ENCODE data around the gene OSBPL3.

Gene OSBPL3

GRCh38 chr7:24831240-24831639 lies 148.7 kb downstream of the OSBPL3 start:
- no peak for DNase-seq
- Histone ChIP-seq H3K9me3 (ENCODE audit: severe bottlenecking) (no peaks in the 10 kb centered on the region), H3K4me3 (ENCODE audit: low read depth, low read length) (no peak overlapping the region), H3K27me3 (ENCODE audit: insufficient read depth, low read depth, severe bottlenecking) (no peaks in the 10 kb centered on the region), H3K27ac (no peak overlapping the region), H3K36me3 (peaks cover 22% of the 10 kb centered on the region)
- no peak for TF ChIP-seq CTCF (IDR thresholded peaks at IDR 0.05; ENCODE audit: low read depth, low read length)

GRCh38 chr7:24830440-24831050 lies 149.4 kb downstream of the OSBPL3 start:
- H3K4me3 ChIP-seq (ENCODE audit: low read depth, low read length) = no peak overlapping the region
- no peaks in the 10 kb centered on the region for H3K9me3 ChIP-seq (ENCODE audit: severe bottlenecking)
- no peak overlapping the region for H3K27ac ChIP-seq
- H3K36me3 ChIP-seq = peaks cover 22% of the 10 kb centered on the region
- H3K27me3 ChIP-seq (ENCODE audit: insufficient read depth, low read depth, severe bottlenecking) = no peaks in the 10 kb centered on the region
- no peak for DNase-seq
- no peak for TF ChIP-seq CTCF (IDR thresholded peaks at IDR 0.05; ENCODE audit: low read depth, low read length)

GRCh38 chr7:24829787-24830186 lies 150.2 kb downstream of the OSBPL3 start:
- H3K27ac ChIP-seq = no peak overlapping the region
- TF ChIP-seq CTCF (IDR thresholded peaks at IDR 0.05; ENCODE audit: low read depth, low read length) = no peak
- no peak overlapping the region for H3K4me3 ChIP-seq (ENCODE audit: low read depth, low read length)
- no peaks in the 10 kb centered on the region for H3K9me3 ChIP-seq (ENCODE audit: severe bottlenecking)
- DNase-seq = no peak
- H3K27me3 ChIP-seq (ENCODE audit: insufficient read depth, low read depth, severe bottlenecking) = no peaks in the 10 kb centered on the region
- H3K36me3 ChIP-seq = peaks cover 22% of the 10 kb centered on the region

GRCh38 chr7:24828891-24829661 lies 150.9 kb downstream of the OSBPL3 start:
- no peak for DNase-seq
- H3K27ac ChIP-seq = no peak overlapping the region
- no peak for TF ChIP-seq CTCF (IDR thresholded peaks at IDR 0.05; ENCODE audit: low read depth, low read length)
- H3K4me3 ChIP-seq (ENCODE audit: low read depth, low read length) = no peak overlapping the region
- peaks cover 22% of the 10 kb centered on the region for H3K36me3 ChIP-seq
- no peaks in the 10 kb centered on the region for H3K27me3 ChIP-seq (ENCODE audit: insufficient read depth, low read depth, severe bottlenecking)
- H3K9me3 ChIP-seq (ENCODE audit: severe bottlenecking) = no peaks in the 10 kb centered on the region

- DNase-seq = no peak
- no peak overlapping the region for H3K27ac ChIP-seq
- no peak for TF ChIP-seq CTCF (IDR thresholded peaks at IDR 0.05; ENCODE audit: low read depth, low read length)
These were observed 152.4 kb downstream of the OSBPL3 start for GRCh38 chr7:24827589-24827988.

More at GRCh38 chr7:24827589-24827988, 152.4 kb downstream of the OSBPL3 start:
- H3K27me3 ChIP-seq (ENCODE audit: insufficient read depth, low read depth, severe bottlenecking) = no peaks in the 10 kb centered on the region
- peaks cover 22% of the 10 kb centered on the region for H3K36me3 ChIP-seq
- H3K4me3 ChIP-seq (ENCODE audit: low read depth, low read length) = no peak overlapping the region
- H3K9me3 ChIP-seq (ENCODE audit: severe bottlenecking) = no peaks in the 10 kb centered on the region

Measured in WERI-Rb-1 (cell line).